GM21423 (cell line): ENCODE results near the gene RHEX.
A peak's percentile ranks its signal among the peaks of the same experiment; 100 is the strongest.
"Not testable (repeated sequence)": the region's sequence is repeated elsewhere in the genome, so short reads cannot be mapped to it uniquely, and the experiment has no call there.

Experiments used
- ATAC-seq: cut with Tn5 transposase; IDR thresholded peaks from one replicate; pipeline ENCODE4 v1.9.1; 2021; ENCODE audit warnings: mild to moderate bottlenecking, moderate library complexity; ENCODE audit not compliant: unreplicated experiment

Gene RHEX

DNA sequence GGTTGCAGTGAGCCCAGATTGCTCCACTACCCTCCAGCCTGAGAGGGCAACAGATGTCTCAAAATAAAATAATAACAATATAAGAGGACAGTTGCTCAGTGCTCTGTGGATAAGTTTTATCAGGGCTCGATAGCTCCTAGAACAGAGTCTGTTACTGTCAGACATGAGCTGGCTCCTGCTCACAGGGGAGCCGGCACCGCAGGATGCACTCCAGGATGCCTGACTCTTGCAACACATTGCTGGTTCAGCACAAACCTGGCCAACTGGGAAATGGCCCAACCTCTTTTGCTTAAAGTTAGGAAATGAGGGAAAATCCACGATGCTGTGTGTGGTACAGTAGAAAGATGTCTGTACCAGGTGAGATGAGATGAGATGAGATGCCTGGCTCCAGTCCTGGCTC lies 23.5 kb upstream of the RHEX start:
- ATAC-seq: no peak

- ATAC-seq: no peak
Observed at GRCh38 chr1:206030191-206030590, 22.8 kb upstream of the RHEX start.

DNA sequence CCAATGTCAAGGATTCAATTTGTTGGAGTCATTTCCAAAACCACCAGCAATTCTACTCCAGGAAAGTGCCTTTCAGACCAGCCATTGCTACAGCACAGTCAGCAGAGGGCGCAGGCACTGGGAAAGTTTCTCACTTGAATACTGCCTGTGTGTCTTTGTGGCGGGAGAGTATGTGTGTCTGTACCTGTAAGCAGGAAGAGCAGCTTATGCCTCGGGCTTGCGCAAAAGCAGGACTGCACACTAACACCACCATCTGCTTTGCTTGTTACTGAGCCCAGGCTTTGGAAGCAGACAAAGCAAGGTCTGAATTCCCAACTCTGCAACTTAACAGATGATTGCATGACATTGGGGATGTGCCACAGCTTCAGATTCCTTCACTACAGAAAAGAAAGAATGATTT lies 22.3 kb upstream of the RHEX start:
- ATAC-seq: peak; percentile 77

DNA sequence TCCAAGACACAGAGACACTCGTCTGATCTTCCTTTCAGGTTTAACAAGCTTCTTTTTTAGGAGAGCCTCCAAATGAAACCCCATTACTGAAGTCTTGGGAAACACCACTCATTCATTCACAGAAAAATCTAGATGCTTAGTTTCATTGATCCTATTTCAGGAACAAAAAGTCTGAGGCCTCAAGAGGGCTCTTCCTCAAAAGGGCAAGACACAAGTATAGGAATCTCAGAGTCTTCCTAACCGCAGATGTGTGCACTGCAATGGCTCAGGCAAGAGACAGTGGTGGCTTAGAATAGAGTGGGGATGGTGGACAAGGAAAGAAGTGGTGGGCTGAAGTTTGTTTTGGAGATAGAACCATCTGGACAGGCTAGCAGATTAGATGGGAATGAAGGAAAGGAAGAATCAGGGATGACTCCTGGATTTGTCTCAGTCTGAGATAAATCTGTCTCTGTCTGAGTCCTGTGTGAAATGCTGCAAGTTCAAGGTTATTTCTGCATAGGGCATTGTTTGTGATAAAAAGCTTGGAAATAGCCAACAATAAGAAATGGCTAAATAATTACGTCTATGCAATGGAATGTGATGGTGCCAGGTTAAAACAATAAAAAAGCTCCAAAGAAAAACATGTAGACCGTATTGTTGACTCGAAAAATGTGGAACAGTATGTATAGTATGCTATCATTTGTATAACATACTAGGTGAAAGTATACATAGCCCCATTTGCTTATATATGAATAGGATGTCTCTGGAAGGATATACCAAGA lies 20.4 kb upstream of the RHEX start:
- no peak for ATAC-seq

DNA sequence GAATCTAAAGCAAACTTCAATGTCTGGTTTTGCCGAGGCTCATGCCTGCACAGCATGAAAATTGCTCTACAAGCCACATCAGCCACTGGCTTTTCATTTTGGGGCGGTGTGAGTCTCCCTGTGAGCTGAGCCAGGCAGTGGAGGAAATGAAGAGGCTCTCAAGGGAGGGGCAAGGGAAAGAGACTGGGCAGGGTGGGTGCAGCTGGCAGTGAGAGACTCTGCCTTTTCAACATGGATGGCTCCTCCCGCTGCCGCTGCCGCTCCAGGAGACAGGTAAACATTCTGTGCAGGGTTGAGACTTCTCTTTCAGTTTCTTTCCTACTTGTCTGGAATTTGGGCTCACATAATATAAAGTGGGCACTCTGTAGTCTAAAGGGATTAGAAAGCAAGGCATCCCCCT lies 17.9 kb upstream of the RHEX start:
- ATAC-seq: no peak

DNA sequence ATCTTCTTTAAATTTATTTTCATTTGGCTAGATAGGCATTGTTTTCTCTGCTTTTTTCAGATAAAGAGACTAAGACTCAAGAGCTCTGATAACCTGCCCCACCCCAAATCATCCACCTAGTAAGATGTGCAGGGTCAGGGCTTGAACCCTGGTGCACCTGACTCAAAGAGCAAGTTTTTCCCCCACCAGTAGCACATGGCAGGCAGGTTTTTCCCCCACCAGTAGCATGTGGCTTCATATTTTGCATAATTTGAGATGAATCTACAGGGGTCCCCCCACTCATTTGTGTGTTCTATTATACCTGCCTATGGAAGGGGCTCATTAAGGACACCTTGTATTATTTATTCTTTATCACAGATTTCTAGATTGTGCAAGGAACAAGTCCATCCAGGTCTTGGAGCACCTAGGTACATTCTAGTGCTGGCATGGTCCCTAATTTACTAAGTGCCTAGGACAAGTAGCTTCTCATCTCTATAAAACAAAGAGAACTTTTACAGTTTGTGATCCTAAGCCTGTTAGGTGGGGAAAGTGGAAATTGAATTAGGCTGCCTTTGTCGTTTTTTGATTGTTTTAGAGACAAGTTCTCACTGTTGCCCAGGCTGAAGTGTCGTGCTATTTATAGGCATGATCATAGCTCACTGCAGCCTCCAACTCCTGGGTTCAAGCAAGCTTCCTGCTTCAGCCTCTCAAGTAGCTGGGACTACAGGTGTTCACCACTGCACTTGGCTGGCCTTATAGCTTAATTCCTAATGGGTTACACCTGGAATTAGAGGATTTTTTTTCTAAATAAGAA lies 16.1 kb upstream of the RHEX start:
- no peak for ATAC-seq

GRCh38 chr1:206037581-206037980 lies 15.4 kb upstream of the RHEX start:
- no peak for ATAC-seq

- no peak for ATAC-seq
Observed at GRCh38 chr1:206039046-206039973, 13.7 kb upstream of the RHEX start.

- ATAC-seq: no peak
Observed at GRCh38 chr1:206040328-206040727, 12.6 kb upstream of the RHEX start.

DNA sequence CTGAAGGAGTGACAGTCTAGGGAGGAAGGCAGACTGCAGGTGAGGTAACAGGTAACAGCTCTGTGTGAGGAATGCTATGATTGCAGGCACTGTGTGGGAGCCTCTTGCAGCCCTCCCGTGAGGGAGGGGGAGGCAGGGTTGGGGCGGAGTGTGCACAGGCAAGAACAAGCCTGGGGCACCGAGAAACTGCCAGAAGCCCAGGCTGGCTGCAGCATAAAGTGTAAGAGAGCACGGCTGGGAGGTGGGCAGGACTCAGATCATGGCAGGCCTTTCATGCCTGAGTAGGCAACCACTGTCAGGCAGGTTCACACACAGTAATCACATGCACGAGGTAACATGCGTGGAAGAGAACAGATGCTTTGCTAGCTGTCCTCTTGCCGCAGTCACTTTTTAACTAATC lies 11.3 kb upstream of the RHEX start:
- no peak for ATAC-seq

DNA sequence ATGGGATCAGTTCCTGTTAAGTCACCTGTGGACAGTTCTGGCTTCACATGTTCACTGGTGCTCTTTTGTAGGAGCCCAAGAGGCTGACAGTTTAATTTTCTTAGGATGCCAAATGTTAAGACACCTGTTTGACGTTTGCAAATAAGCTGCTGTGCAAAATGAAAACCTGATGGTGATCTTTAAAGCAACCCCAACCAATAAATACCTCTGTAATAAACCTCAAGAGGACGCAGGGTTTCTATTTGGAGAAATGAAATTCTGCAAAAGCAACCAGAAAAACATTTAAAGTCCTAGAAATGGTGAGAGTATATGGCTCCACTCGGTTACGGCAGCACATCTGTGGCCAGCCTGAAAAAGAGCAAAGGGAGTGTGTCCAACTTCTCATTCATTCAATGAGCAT lies 5.7 kb upstream of the RHEX start:
- ATAC-seq: no peak

GRCh38 chr1:206048582-206048981 lies 4.4 kb upstream of the RHEX start:
- no peak for ATAC-seq

GRCh38 chr1:206049293-206049692 lies 3.7 kb upstream of the RHEX start:
- peak; percentile 40 for ATAC-seq

GRCh38 chr1:206049919-206050600 lies 2.9 kb upstream of the RHEX start:
- ATAC-seq: no peak

GRCh38 chr1:206050655-206051235 lies 2.2 kb upstream of the RHEX start:
- peak; percentile 87 for ATAC-seq

- ATAC-seq: not testable (repeated sequence)
Observed at GRCh38 chr1:206052231-206052865, 625 bp upstream of the RHEX start.

GRCh38 chr1:206053616-206054015 lies 643 bp downstream of the RHEX start:
- not testable (repeated sequence) for ATAC-seq

- ATAC-seq: not testable (repeated sequence)
Observed at GRCh38 chr1:206055069-206055625, 2.2 kb downstream of the RHEX start.

GRCh38 chr1:206055639-206056323 lies 2.8 kb downstream of the RHEX start:
- not testable (repeated sequence) for ATAC-seq
